ENCODE results near the gene TMEM181. TPM values are rescaled to one million over a fixed set of nuclear protein-coding genes. Genes with fewer than 3 reads are reported as not detected.

TMEM181 gene
- total and polyA plus RNA-seq, 2 donors (not counting 1 experiment from before 2014, with no cell fraction given), result 2.8 to 9.3 TPM

GRCh38 chr6:158628542-158628941, 68.7 kb downstream of the TMEM181 start:
- no peaks in the 10 kb centered on the region for H3K27me3 ChIP-seq (replicated peaks in 1 of 4; ENCODE audit: control extremely low read depth in 1 of 4, control insufficient read depth in 3 of 4, insufficient read depth in 4 of 4, low read length in 3 of 4)
- H3K9me3 Mint-ChIP-seq (ENCODE audit: insufficient read depth), result no peaks in the 10 kb centered on the region
- H2AFZ ChIP-seq (ENCODE audit: insufficient read depth, low read depth, low read length, poor library complexity, severe bottlenecking), result no peak overlapping the region
- ChIA-PET POLR2A (no interaction called here), CTCF (interaction anchor here (2.4 kb wide), 1 partner anchor 63 kb away, joined by 8 read pairs; no protein-coding TSS in a partner anchor)
- ATAC-seq (ENCODE audit: low read depth) (no peak), DNase-seq (no peak)
- H3K4me1 ChIP-seq (ENCODE audit: control insufficient read depth in 2 of 2, insufficient read depth in 2 of 2, low read length in 2 of 2), result no peaks in the 10 kb centered on the region
- no peak overlapping the region for H3K9ac ChIP-seq (ENCODE audit: low read length)
- no peak overlapping the region for H3K4me3 Mint-ChIP-seq
- H3K4me2 ChIP-seq (replicated peaks; ENCODE audit: low read depth, low read length, poor library complexity, severe bottlenecking), result no peak overlapping the region
- TF ChIP-seq EZH2 (IDR thresholded peaks at IDR 0.05; ENCODE audit: borderline replicate concordance, insufficient read depth, low read depth, low read length, poor library complexity, severe bottlenecking), result no peak
- TF ChIP-seq, protein P1, sequence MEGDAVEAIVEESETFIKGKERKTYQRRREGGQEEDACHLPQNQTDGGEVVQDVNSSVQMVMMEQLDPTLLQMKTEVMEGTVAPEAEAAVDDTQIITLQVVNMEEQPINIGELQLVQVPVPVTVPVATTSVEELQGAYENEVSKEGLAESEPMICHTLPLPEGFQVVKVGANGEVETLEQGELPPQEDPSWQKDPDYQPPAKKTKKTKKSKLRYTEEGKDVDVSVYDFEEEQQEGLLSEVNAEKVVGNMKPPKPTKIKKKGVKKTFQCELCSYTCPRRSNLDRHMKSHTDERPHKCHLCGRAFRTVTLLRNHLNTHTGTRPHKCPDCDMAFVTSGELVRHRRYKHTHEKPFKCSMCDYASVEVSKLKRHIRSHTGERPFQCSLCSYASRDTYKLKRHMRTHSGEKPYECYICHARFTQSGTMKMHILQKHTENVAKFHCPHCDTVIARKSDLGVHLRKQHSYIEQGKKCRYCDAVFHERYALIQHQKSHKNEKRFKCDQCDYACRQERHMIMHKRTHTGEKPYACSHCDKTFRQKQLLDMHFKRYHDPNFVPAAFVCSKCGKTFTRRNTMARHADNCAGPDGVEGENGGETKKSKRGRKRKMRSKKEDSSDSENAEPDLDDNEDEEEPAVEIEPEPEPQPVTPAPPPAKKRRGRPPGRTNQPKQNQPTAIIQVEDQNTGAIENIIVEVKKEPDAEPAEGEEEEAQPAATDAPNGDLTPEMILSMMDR (IDR thresholded peaks at IDR 0.05), result no peak
- WGBS (ENCODE audit: insufficient coverage), result 93% methylated on average over 12 of the region's 17 CpGs
- H3K27ac ChIP-seq (ENCODE audit: low read length in 2 of 2), result no peak overlapping the region
- H3K79me2 ChIP-seq (ENCODE audit: control insufficient read depth, insufficient read depth, low read length), result no peaks in the 10 kb centered on the region
- H3K27ac Mint-ChIP-seq, result no peak overlapping the region
- H3K4me3 ChIP-seq (ENCODE audit: control extremely low read depth in 1 of 5, extremely low read depth in 1 of 5, insufficient read depth in 1 of 5, low read depth in 2 of 5, low read length in 4 of 5), result no peak overlapping the region
- H3K4me1 Mint-ChIP-seq, result no peaks in the 10 kb centered on the region
- no peaks in the 10 kb centered on the region for H3K27me3 Mint-ChIP-seq
- H4K20me1 ChIP-seq (ENCODE audit: control insufficient read depth, insufficient read depth, low read length, poor library complexity, severe bottlenecking), result no peaks in the 10 kb centered on the region
- intact Hi-C loops (cut with micrococcal nuclease), result no loop called here
- peaks cover 2 to 50% of the 10 kb centered on the region in 2 experiments for H3K36me3 ChIP-seq (replicated peaks in 1 of 2; ENCODE audit: control extremely low read depth in 1 of 2, control insufficient read depth in 1 of 2, extremely low read depth in 1 of 2, insufficient read depth in 2 of 2, low read length in 1 of 2)
- H3K9me3 ChIP-seq (ENCODE audit: control extremely low read depth in 1 of 3, control insufficient read depth in 2 of 3, insufficient read depth in 1 of 3, low read length in 2 of 3), result no peaks in the 10 kb centered on the region

GRCh38 chr6:158629367-158630221, 69.7 kb downstream of the TMEM181 start:
- no peaks in the 10 kb centered on the region for H3K9me3 Mint-ChIP-seq (ENCODE audit: insufficient read depth)
- no peaks in the 10 kb centered on the region for H3K9me3 ChIP-seq (ENCODE audit: control extremely low read depth in 1 of 3, control insufficient read depth in 2 of 3, insufficient read depth in 1 of 3, low read length in 2 of 3)
- no peak for TF ChIP-seq EZH2 (IDR thresholded peaks at IDR 0.05; ENCODE audit: borderline replicate concordance, insufficient read depth, low read depth, low read length, poor library complexity, severe bottlenecking)
- TF ChIP-seq, protein P1 (IDR thresholded peaks at IDR 0.05), result no peak
- no peak overlapping the region for H3K4me3 ChIP-seq (ENCODE audit: control extremely low read depth in 1 of 5, extremely low read depth in 1 of 5, insufficient read depth in 1 of 5, low read depth in 2 of 5, low read length in 4 of 5)
- no peaks in the 10 kb centered on the region for H3K4me1 ChIP-seq (ENCODE audit: control insufficient read depth in 2 of 2, insufficient read depth in 2 of 2, low read length in 2 of 2)
- H3K27me3 Mint-ChIP-seq, result no peaks in the 10 kb centered on the region
- H3K4me2 ChIP-seq (replicated peaks; ENCODE audit: low read depth, low read length, poor library complexity, severe bottlenecking), result no peak overlapping the region
- H3K4me1 Mint-ChIP-seq, result no peaks in the 10 kb centered on the region
- WGBS (ENCODE audit: insufficient coverage), result 87% methylated on average over 15 of the region's 20 CpGs
- H4K20me1 ChIP-seq (ENCODE audit: control insufficient read depth, insufficient read depth, low read length, poor library complexity, severe bottlenecking), result no peaks in the 10 kb centered on the region
- ChIA-PET POLR2A (no interaction called here), CTCF (interaction anchor here (1.3 to 2.4 kb wide), 2 partner anchors 62 to 343 kb away, joined by 3 to 8 read pairs; no protein-coding TSS in a partner anchor)
- no peaks in the 10 kb centered on the region for H3K79me2 ChIP-seq (ENCODE audit: control insufficient read depth, insufficient read depth, low read length)
- H3K27me3 ChIP-seq (replicated peaks in 1 of 4; ENCODE audit: control extremely low read depth in 1 of 4, control insufficient read depth in 3 of 4, insufficient read depth in 4 of 4, low read length in 3 of 4), result no peaks in the 10 kb centered on the region
- intact Hi-C loops (cut with micrococcal nuclease), result no loop called here
- H3K27ac Mint-ChIP-seq, result peak overlapping the region; percentile 7
- no peak for ATAC-seq (ENCODE audit: low read depth)
- H3K27ac ChIP-seq (ENCODE audit: low read length in 2 of 2), result no peak overlapping the region
- H2AFZ ChIP-seq (ENCODE audit: insufficient read depth, low read depth, low read length, poor library complexity, severe bottlenecking), result no peak overlapping the region
- no peak overlapping the region for H3K4me3 Mint-ChIP-seq
- peaks cover 2 to 50% of the 10 kb centered on the region in 2 experiments for H3K36me3 ChIP-seq (replicated peaks in 1 of 2; ENCODE audit: control extremely low read depth in 1 of 2, control insufficient read depth in 1 of 2, extremely low read depth in 1 of 2, insufficient read depth in 2 of 2, low read length in 1 of 2)
- no peak overlapping the region for H3K9ac ChIP-seq (ENCODE audit: low read length)
- DNase-seq, result no peak
